SK-N-MC (cell line): ENCODE data around the gene STAT5B.
"Not testable (repeated sequence)": the region's sequence is repeated elsewhere in the genome, so short reads cannot be mapped to it uniquely, and the experiment has no call there.

Source experiments
- DNase-seq: peaks from one replicate; pipeline ENCODE4 v3.0.0-alpha.2; 2011; ENCODE audit warnings: low read depth, low spot score
- H3K27ac ChIP-seq: fragments of 200-600 bp; sonication (generic); 2 replicates; pipeline ENCODE4 v1.5.1; 2016; ENCODE audit warnings: mixed run types
- H3K36me3 ChIP-seq: fragments of 200-600 bp; sonication (generic); 2 replicates; pipeline ENCODE4 v1.6.1; 2017; ENCODE audit warnings: antibody characterized with exemption, low read length, mixed read lengths; ENCODE audit not compliant: insufficient read depth
- H3K4me3 ChIP-seq: fragments of 200-600 bp; sonication (generic); 2 replicates; pipeline ENCODE4 v1.5.1; 2016
- H3K9ac ChIP-seq: fragments of 200-600 bp; sonication (generic); 2 replicates; pipeline ENCODE4 v1.8.0; 2017; ENCODE audit warnings: mixed run types, mixed read lengths; ENCODE audit not compliant: insufficient read length
- H3K9me3 ChIP-seq: fragments of 200-600 bp; sonication (generic); 2 replicates; pipeline ENCODE4 v1.6.1; 2017; ENCODE audit warnings: low read depth, mild to moderate bottlenecking, antibody characterized with exemption, low read length, moderate library complexity, mixed read lengths
- EZH2 ChIP-seq: fragments of 200-600 bp; sonication (generic); IDR thresholded peaks from one replicate; pipeline ENCODE4 v1.6.1; 2017; ENCODE audit warnings: antibody characterized with exemption
- FOXP2 ChIP-seq: optimal IDR thresholded peaks from 2 replicates; pipeline ENCODE3; 2011; ENCODE audit warnings: mild to moderate bottlenecking, moderate library complexity; ENCODE audit not compliant: insufficient read depth; ENCODE audit errors: extremely low read length, control extremely low read depth
- POLR2AphosphoS5 ChIP-seq: IDR thresholded peaks from 2 replicates; pipeline ENCODE4 v1.6.1; 2012; ENCODE audit warnings: mild to moderate bottlenecking, low read depth, low read length, borderline replicate concordance

Gene STAT5B

GRCh38 chr17:42252597-42253550 lies 23.3 kb downstream of the STAT5B start:
- no peak for TF ChIP-seq POLR2AphosphoS5
- TF ChIP-seq EZH2, result no peak
- TF ChIP-seq FOXP2, result no peak
- Histone ChIP-seq H3K9ac (no peak overlapping the region), H3K4me3 (no peak overlapping the region), H3K36me3 (no peaks in the 10 kb centered on the region), H3K9me3 (no peaks in the 10 kb centered on the region), H3K27ac (no peak overlapping the region)
- DNase-seq, result no peak

- no peak for DNase-seq
- Histone ChIP-seq H3K9ac (no peak overlapping the region), H3K36me3 (no peaks in the 10 kb centered on the region), H3K4me3 (no peak overlapping the region), H3K27ac (no peak overlapping the region), H3K9me3 (no peaks in the 10 kb centered on the region)
- TF ChIP-seq EZH2 (no peak), POLR2AphosphoS5 (no peak), FOXP2 (no peak)
Measured at GRCh38 chr17:42251115-42251514, 25.1 kb downstream of the STAT5B start.

- H3K36me3 ChIP-seq, result no peaks in the 10 kb centered on the region
- no peak overlapping the region for H3K4me3 ChIP-seq
- H3K9me3 ChIP-seq, result no peaks in the 10 kb centered on the region
- TF ChIP-seq POLR2AphosphoS5 (no peak), FOXP2 (no peak), EZH2 (no peak)
- no peak for DNase-seq
- no peak overlapping the region for H3K9ac ChIP-seq
- no peak overlapping the region for H3K27ac ChIP-seq
Measured at GRCh38 chr17:42249681-42250446, 26.3 kb downstream of the STAT5B start.

GRCh38 chr17:42248351-42249179 lies 27.6 kb downstream of the STAT5B start:
- Histone ChIP-seq H3K9ac (no peak overlapping the region), H3K27ac (no peak overlapping the region), H3K36me3 (no peaks in the 10 kb centered on the region), H3K9me3 (no peaks in the 10 kb centered on the region), H3K4me3 (no peak overlapping the region)
- TF ChIP-seq EZH2 (no peak), FOXP2 (no peak)
- DNase-seq, result no peak

GRCh38 chr17:42247734-42248133 lies 28.5 kb downstream of the STAT5B start:
- Histone ChIP-seq H3K9ac (no peak overlapping the region), H3K4me3 (no peak overlapping the region), H3K36me3 (no peaks in the 10 kb centered on the region), H3K9me3 (no peaks in the 10 kb centered on the region), H3K27ac (no peak overlapping the region)
- TF ChIP-seq POLR2AphosphoS5 (no peak), EZH2 (no peak), FOXP2 (no peak)
- DNase-seq, result no peak

DNA sequence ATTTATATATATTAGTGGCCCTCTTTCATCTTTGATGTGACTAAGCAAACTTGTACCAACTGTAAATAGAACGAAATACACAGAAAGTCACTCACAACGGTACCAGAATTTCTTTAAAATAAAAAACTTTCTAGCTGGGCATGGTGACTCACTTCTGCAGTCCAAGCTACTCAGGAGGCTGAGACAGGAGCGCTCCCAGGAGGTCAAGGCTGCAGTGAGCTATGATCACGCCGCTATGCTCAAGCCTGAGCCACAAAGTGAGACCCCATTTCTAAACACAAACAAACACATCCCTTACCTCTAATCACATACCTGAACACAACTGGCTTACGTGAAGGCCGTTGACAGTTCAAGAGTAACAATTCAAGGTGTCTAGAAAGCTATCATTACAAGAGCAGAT lies 29.7 kb downstream of the STAT5B start:
- Histone ChIP-seq H3K9me3 (no peaks in the 10 kb centered on the region), H3K9ac (no peak overlapping the region), H3K36me3 (no peaks in the 10 kb centered on the region), H3K4me3 (no peak overlapping the region), H3K27ac (no peak overlapping the region)
- no peak for DNase-seq
- TF ChIP-seq EZH2 (no peak), POLR2AphosphoS5 (no peak), FOXP2 (no peak)

DNA sequence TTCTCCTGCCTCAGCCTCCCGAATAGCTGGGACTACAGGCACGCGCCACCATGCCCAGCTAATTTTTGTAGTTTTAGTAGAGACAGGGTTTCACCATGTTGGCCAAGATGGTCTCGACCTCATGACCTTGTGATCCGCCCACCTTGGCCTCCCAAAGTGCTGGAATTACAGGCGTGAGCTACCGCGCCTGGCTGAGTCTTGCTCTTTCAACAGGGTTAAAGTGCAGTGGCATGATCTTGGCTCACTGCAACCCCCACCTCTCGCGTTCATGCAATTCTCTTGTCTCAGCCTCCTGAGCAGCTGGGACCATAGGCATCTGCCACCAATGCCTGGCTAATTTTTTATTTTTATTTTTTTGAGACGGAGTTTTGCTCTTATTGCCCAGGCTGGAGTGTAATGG lies 31.0 kb downstream of the STAT5B start:
- not testable (repeated sequence) for H3K9me3 ChIP-seq, DNase-seq, H3K27ac ChIP-seq, H3K9ac ChIP-seq, H3K4me3 ChIP-seq, H3K36me3 ChIP-seq

GRCh38 chr17:42244116-42244515 lies 32.1 kb downstream of the STAT5B start:
- not testable (repeated sequence) for H3K9me3 ChIP-seq, H3K9ac ChIP-seq, DNase-seq, H3K36me3 ChIP-seq, H3K27ac ChIP-seq, H3K4me3 ChIP-seq

- Histone ChIP-seq H3K4me3 (no peak overlapping the region), H3K9ac (no peak overlapping the region), H3K9me3 (no peaks in the 10 kb centered on the region), H3K27ac (no peak overlapping the region), H3K36me3 (no peaks in the 10 kb centered on the region)
- DNase-seq, result no peak
- TF ChIP-seq POLR2AphosphoS5 (no peak), FOXP2 (no peak), EZH2 (no peak)
Measured at GRCh38 chr17:42243493-42243982, 32.7 kb downstream of the STAT5B start.
